GM23338 (cell line): ENCODE measurements around the gene KLHL22. TPM values are rescaled to one million over a fixed set of nuclear protein-coding genes. Genes with fewer than 3 reads are reported as not detected.

Source experiments
- ATAC-seq: fragments of 200-7000 bp; cut with Tn5 transposase; 3 replicates; pipeline ENCODE4 v1.9.1; 2020
- DNase-seq: peaks from one replicate; pipeline ENCODE4 v3.0.0-alpha.2; 2015; ENCODE audit warnings: low spot score
- H2AFZ ChIP-seq: fragments of 200-600 bp; sonication (generic); 2 replicates; pipeline ENCODE4 v1.8.0; 2016; ENCODE audit warnings: antibody characterized with exemption, mild to moderate bottlenecking, moderate library complexity
- H3F3A ChIP-seq: fragments of 200-600 bp; sonication (generic); replicated peaks from 2 replicates; pipeline ENCODE4 v1.8.0; 2017; ENCODE audit warnings: antibody characterized with exemption, mixed run types, low read depth
- H3K27ac ChIP-seq: fragments of 200-600 bp; sonication (generic); 2 replicates; pipeline ENCODE4 v1.6.1; 2016; ENCODE audit warnings: low read depth
- H3K27me3 ChIP-seq: fragments of 200-600 bp; sonication (generic); 2 replicates; pipeline ENCODE4 v1.8.0; 2016; ENCODE audit warnings: mild to moderate bottlenecking, mixed run types, moderate library complexity; ENCODE audit not compliant: insufficient read depth
- H3K36me3 ChIP-seq: fragments of 200-600 bp; sonication (generic); 2 replicates; pipeline ENCODE4 v1.8.0; 2016; ENCODE audit warnings: mild to moderate bottlenecking; ENCODE audit not compliant: insufficient read depth
- H3K4me1 ChIP-seq: fragments of 200-600 bp; sonication (generic); 2 replicates; pipeline ENCODE4 v1.8.0; 2016; ENCODE audit warnings: mild to moderate bottlenecking, moderate library complexity; ENCODE audit not compliant: insufficient read depth
- H3K4me2 ChIP-seq: fragments of 200-600 bp; sonication (generic); 2 replicates; pipeline ENCODE4 v1.7.1; 2017; ENCODE audit warnings: mixed run types
- H3K4me3 ChIP-seq: fragments of 200-600 bp; sonication (generic); 2 replicates; pipeline ENCODE4 v1.6.1; 2016; ENCODE audit warnings: mixed run types
- H3K79me2 ChIP-seq: fragments of 200-600 bp; sonication (generic); replicated peaks from 2 replicates; pipeline ENCODE4 v1.8.0; 2017; ENCODE audit warnings: mild to moderate bottlenecking; ENCODE audit not compliant: insufficient read depth
- H3K9me2 ChIP-seq: fragments of 200-600 bp; sonication (generic); 2 replicates; pipeline ENCODE4 v1.8.0; 2017; ENCODE audit not compliant: insufficient read depth
- H4K20me1 ChIP-seq: fragments of 200-600 bp; sonication (generic); replicated peaks from 2 replicates; pipeline ENCODE4 v1.8.0; 2017; ENCODE audit warnings: mild to moderate bottlenecking; ENCODE audit not compliant: insufficient read depth
- H3K27ac Mint-ChIP-seq: 2 replicates; pipeline ENCODE4 v1.8.0; 2020; ENCODE audit warnings: inconsistent platforms, mild to moderate bottlenecking, moderate library complexity, mixed read lengths
- H3K27me3 Mint-ChIP-seq: 3 replicates; pipeline ENCODE4 v1.8.0; 2022; ENCODE audit warnings: low read depth, mild to moderate bottlenecking, moderate library complexity, mixed read lengths, inconsistent platforms; ENCODE audit not compliant: insufficient read depth, poor library complexity
- H3K36me3 Mint-ChIP-seq: 3 replicates; pipeline ENCODE4 v1.8.0; 2021; ENCODE audit warnings: low read depth, mild to moderate bottlenecking, inconsistent platforms, moderate library complexity, mixed read lengths
- H3K4me1 Mint-ChIP-seq: 3 replicates; pipeline ENCODE4 v1.8.0; 2020; ENCODE audit warnings: mild to moderate bottlenecking, inconsistent platforms, mixed read lengths
- H3K4me3 Mint-ChIP-seq: 3 replicates; pipeline ENCODE4 v1.8.0; 2021; ENCODE audit warnings: moderate library complexity, mild to moderate bottlenecking, inconsistent platforms, mixed read lengths
- H3K9me3 Mint-ChIP-seq: 3 replicates; pipeline ENCODE4 v1.8.0; 2020; ENCODE audit warnings: moderate library complexity, mild to moderate bottlenecking, inconsistent platforms, mixed read lengths
- EZH2 ChIP-seq: fragments of 200-600 bp; sonication (generic); IDR thresholded peaks from one replicate; pipeline ENCODE4 v1.8.0; 2017; ENCODE audit warnings: antibody characterized with exemption, mild to moderate bottlenecking, low read depth; ENCODE audit not compliant: unreplicated experiment
- JUNB ChIP-seq: IDR thresholded peaks from one replicate; pipeline ENCODE4 v1.6.1; 2016; ENCODE audit warnings: antibody characterized with exemption; ENCODE audit not compliant: unreplicated experiment
- NANOG ChIP-seq: IDR thresholded peaks from 2 replicates; pipeline ENCODE4 v1.6.1; 2016; ENCODE audit warnings: antibody characterized with exemption, borderline replicate concordance
- POLR2AphosphoS5 ChIP-seq: IDR thresholded peaks from 2 replicates; pipeline ENCODE4 v1.6.1; 2016; ENCODE audit warnings: antibody characterized with exemption, low read depth
- REST ChIP-seq: IDR thresholded peaks from one replicate; pipeline ENCODE4 v1.6.1; 2018; ENCODE audit warnings: antibody characterized with exemption; ENCODE audit not compliant: unreplicated experiment
- ZNF114 ChIP-seq: fragments of 250-450 bp; sonication (Bioruptor Pico); IDR thresholded peaks from 2 replicates; pipeline ENCODE4 v1.5.0; 2020; ENCODE audit warnings: mild to moderate bottlenecking, moderate library complexity
- polyA plus RNA-seq: library from polyadenylated mRNA; unstranded; fragments of >200 nt; fragmentation: Nextera tagmentation; extraction: Ambion mirVana; gene quantifications from 2 replicates; pipeline ENCODE4 v1.2.1, GENCODE V29; 2016
- total RNA-seq: library from RNA; depleted of rRNA; stranded (reverse); fragments of >200 nt; shearing (Covaris generic); gene quantifications from 2 replicates; pipeline ENCODE4 v1.2.3, GENCODE V29; 2014

The KLHL22 gene
- total and polyA plus RNA-seq, 2 experiments from 2014 or later: 2.4 to 16.0 TPM

GRCh38 chr22:20397498-20397897 lies 98.1 kb downstream of the KLHL22 start:
- peaks cover 64% of the 10 kb centered on the region for H3K79me2 ChIP-seq
- Mint-ChIP-seq H3K4me3 (no peak overlapping the region), H3K36me3 (peaks cover 19% of the 10 kb centered on the region), H3K27ac (no peak overlapping the region), H3K4me1 (peaks cover 30% of the 10 kb centered on the region), H3K27me3 (peaks cover 6% of the 10 kb centered on the region), H3K9me3 (peaks cover 2% of the 10 kb centered on the region; the same call in 2 of the 3 replicates)
- DNase-seq (no peak), ATAC-seq (no peak)
- peaks cover 35% of the 10 kb centered on the region for H4K20me1 ChIP-seq
- H3K27me3 ChIP-seq: no peaks in the 10 kb centered on the region
- no peak overlapping the region for H2AFZ ChIP-seq
- H3K27ac ChIP-seq: no peak overlapping the region
- H3K4me2 ChIP-seq: no peak overlapping the region
- H3K9me2 ChIP-seq: no peaks in the 10 kb centered on the region
- H3K4me1 ChIP-seq: peaks cover 19% of the 10 kb centered on the region
- H3K4me3 ChIP-seq: no peak overlapping the region
- no peaks in the 10 kb centered on the region; the same call in 1 of the 2 replicates for H3F3A ChIP-seq
- no peaks in the 10 kb centered on the region for H3K36me3 ChIP-seq
- TF ChIP-seq NANOG (no peak), ZNF114 (no peak), REST (no peak), EZH2 (no peak)

- H4K20me1 ChIP-seq: peaks cover 35% of the 10 kb centered on the region
- no peaks in the 10 kb centered on the region; the same call in 1 of the 2 replicates for H3F3A ChIP-seq
- 0 out of 2 replicates have a peak overlapping the region, but pooled peaks have one; percentile 84 for H3K4me2 ChIP-seq
- DNase-seq (no peak), ATAC-seq (no peak)
- H3K79me2 ChIP-seq: peaks cover 64% of the 10 kb centered on the region
- H3K27me3 ChIP-seq: no peaks in the 10 kb centered on the region
- peaks cover 30% of the 10 kb centered on the region for H3K4me1 Mint-ChIP-seq
- H3K27ac ChIP-seq: no peak overlapping the region
- no peaks in the 10 kb centered on the region for H3K36me3 ChIP-seq
- peaks cover 1% of the 10 kb centered on the region; the same call in 2 of the 3 replicates for H3K9me3 Mint-ChIP-seq
- peaks cover 4% of the 10 kb centered on the region for H3K27me3 Mint-ChIP-seq
- no peak overlapping the region for H2AFZ ChIP-seq
- no peak overlapping the region for H3K27ac Mint-ChIP-seq
- no peaks in the 10 kb centered on the region for H3K9me2 ChIP-seq
- TF ChIP-seq POLR2AphosphoS5 (no peak), JUNB (no peak)
- peaks cover 15% of the 10 kb centered on the region for H3K36me3 Mint-ChIP-seq
- H3K4me3 Mint-ChIP-seq: 0 out of 3 replicates have a peak overlapping the region, but pooled peaks have one; percentile 89
- H3K4me1 ChIP-seq: peaks cover 19% of the 10 kb centered on the region
- no peak overlapping the region; the same call in 1 of the 2 replicates for H3K4me3 ChIP-seq
These were observed 99.0 kb downstream of the KLHL22 start for GRCh38 chr22:20396639-20397038.

GRCh38 chr22:20395907-20396287 lies 99.7 kb downstream of the KLHL22 start:
- Mint-ChIP-seq H3K9me3 (no peaks in the 10 kb centered on the region; the same call in 2 of the 3 replicates), H3K36me3 (peaks cover 11% of the 10 kb centered on the region), H3K4me3 (peak overlapping the region; percentile 89), H3K4me1 (peaks cover 30% of the 10 kb centered on the region), H3K27me3 (peaks cover 6% of the 10 kb centered on the region), H3K27ac (no peak overlapping the region)
- H3K79me2 ChIP-seq: peaks cover 64% of the 10 kb centered on the region
- H3K27ac ChIP-seq: no peak overlapping the region
- ATAC-seq (no peak), DNase-seq (no peak)
- H3K36me3 ChIP-seq: no peaks in the 10 kb centered on the region
- H3K4me1 ChIP-seq: peaks cover 19% of the 10 kb centered on the region
- H3K27me3 ChIP-seq: no peaks in the 10 kb centered on the region
- no peaks in the 10 kb centered on the region; the same call in 1 of the 2 replicates for H3F3A ChIP-seq
- H2AFZ ChIP-seq: no peak overlapping the region
- H3K4me3 ChIP-seq: peak overlapping the region; percentile 94
- H3K4me2 ChIP-seq: peak overlapping the region; percentile 84
- H4K20me1 ChIP-seq: peaks cover 35% of the 10 kb centered on the region
- no peaks in the 10 kb centered on the region for H3K9me2 ChIP-seq
- no peak for TF ChIP-seq REST
